HepG2 (cell line): Measurements from ENCODE around the gene POLH. TPM values are rescaled to one million over a fixed set of nuclear protein-coding genes. Genes with fewer than 3 reads are reported as not detected.

Experiments
- ATRX ChIP-seq: sonication (generic); formaldehyde crosslinking; IDR thresholded peaks from 2 replicates; pipeline ENCODE4 v1.4.0; 2020; ENCODE audit warnings: missing genetic modification reagents, borderline replicate concordance
- PHF21A ChIP-seq: sonication (generic); formaldehyde crosslinking; IDR thresholded peaks from 2 replicates; pipeline ENCODE4 v1.5.0; 2020; ENCODE audit warnings: mild to moderate bottlenecking, missing genetic modification reagents
- SKIL ChIP-seq: sonication (generic); formaldehyde crosslinking; IDR thresholded peaks from 2 replicates; pipeline ENCODE4 v1.8.0; 2022; ENCODE audit warnings: missing genetic modification reagents, mild to moderate bottlenecking, moderate library complexity, borderline replicate concordance
- SMC3 ChIP-seq: IDR thresholded peaks from 2 replicates; pipeline ENCODE4 v1.6.1; 2011; ENCODE audit warnings: low read length, improper control_type of control experiment
- SNAPC2 ChIP-seq: sonication (generic); formaldehyde crosslinking; IDR thresholded peaks from 2 replicates; pipeline ENCODE4 v1.8.1; 2022; ENCODE audit warnings: mild to moderate bottlenecking, missing genetic modification reagents
- TCF7L2 ChIP-seq: IDR thresholded peaks from 2 replicates; pipeline ENCODE4 v1.6.1; 2011; ENCODE audit warnings: mild to moderate bottlenecking, low read depth, low read length, moderate library complexity
- TOPORS ChIP-seq: sonication (generic); formaldehyde crosslinking; IDR thresholded peaks from 2 replicates; pipeline ENCODE4 v1.8.0; 2023; ENCODE audit warnings: mild to moderate bottlenecking, missing genetic modification reagents
- ZBTB25 ChIP-seq: IDR thresholded peaks from 2 replicates; pipeline ENCODE4 v1.6.1; 2018; ENCODE audit warnings: missing genetic modification reagents
- ZBTB7B ChIP-seq: sonication (generic); formaldehyde crosslinking; IDR thresholded peaks from 2 replicates; pipeline ENCODE4 v1.4.0; 2020; ENCODE audit warnings: missing genetic modification reagents
- ZNF251 ChIP-seq: sonication (generic); formaldehyde crosslinking; IDR thresholded peaks from 2 replicates; pipeline ENCODE4 v1.9.0; 2021; ENCODE audit warnings: mild to moderate bottlenecking, missing genetic modification reagents
- ZNF713 ChIP-seq: sonication (generic); formaldehyde crosslinking; IDR thresholded peaks from 2 replicates; pipeline ENCODE4 v1.4.0; 2020; ENCODE audit warnings: mild to moderate bottlenecking, missing genetic modification reagents
- polyA plus RNA-seq, 8 experiments: library from polyadenylated mRNA; depleted of rRNA in 3 of 8; stranded (reverse) in 7 of 8; unstranded in 1 of 8; fragments of >200 nt; fragmentation: Illumina TruSeq in 4 of 8; extraction: Trizol in 4 of 8; gene quantifications; 2 replicates each; pipeline versions ENCODE4 v1.2.1 to v1.2.3, GENCODE V29; 2011 to 2016; ENCODE audit warnings: low read depth in 4 of 8, missing spikeins in 1 of 8, mixed read lengths in 1 of 8; ENCODE audit not compliant: insufficient read depth in 1 of 8
- total RNA-seq, 5 experiments: library from RNA; depleted of rRNA; stranded (reverse); fragments of >200 nt; fragmentation: Illumina TruSeq; extraction: Trizol; gene quantifications; 2 replicates each; pipeline ENCODE4 v1.2.3, GENCODE V29; 2016; ENCODE audit warnings: low read depth in 1 of 5

Gene POLH
- total and polyA plus RNA-seq, 2 of the 13 experiments (the other 11 are each of a cell fraction or from before 2014, with no cell fraction given) = 11.6 to 25.0 TPM

DNA sequence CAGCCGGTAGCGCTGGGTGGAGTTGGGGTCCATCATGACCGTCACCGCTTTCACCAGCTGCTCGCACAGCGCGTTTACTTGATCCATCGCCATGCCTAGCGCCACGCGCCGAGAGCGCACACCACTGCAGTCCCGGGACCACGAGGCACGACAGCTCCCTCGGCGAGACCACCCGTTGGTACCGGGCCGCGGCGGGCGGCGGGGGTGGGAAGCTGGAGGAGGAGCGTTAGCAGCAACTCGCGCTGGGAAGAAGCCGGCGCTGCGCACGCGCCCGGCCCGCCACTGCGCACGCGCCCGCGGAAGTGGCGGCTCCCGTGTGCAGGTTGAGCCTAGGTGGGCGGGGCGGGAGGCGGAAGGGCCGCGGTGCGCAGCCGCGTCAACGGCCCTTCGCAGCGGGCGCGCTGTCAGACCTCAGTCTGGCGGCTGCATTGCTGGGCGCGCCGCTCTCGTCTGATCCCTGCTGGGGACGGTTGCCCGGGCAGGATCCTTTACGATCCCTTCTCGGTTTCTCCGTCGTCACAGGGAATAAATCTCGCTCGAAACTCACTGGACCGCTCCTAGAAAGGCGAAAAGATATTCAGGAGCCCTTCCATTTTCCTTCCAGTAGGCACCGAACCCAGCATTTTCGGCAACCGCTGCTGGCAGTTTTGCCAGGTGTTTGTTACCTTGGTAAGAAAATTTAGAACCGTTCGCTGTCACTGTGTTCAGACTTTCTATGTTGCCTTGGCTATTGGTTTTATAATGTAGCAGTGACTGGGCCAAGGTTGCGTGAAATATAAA is at the start of gene POLH, which contains the start of gene XPO5 (continued):
- TF ChIP-seq SKIL (CRISPR knock-in tag) = peak; percentile 55; the same call in 1 of the 2 replicates
- no peak for TF ChIP-seq SMC3
- TF ChIP-seq ZBTB25 (CRISPR knock-in tag) = peak; percentile 76
- 0 out of 2 replicates have a peak, but pooled peaks have one; percentile 30 for TF ChIP-seq PHF21A (CRISPR knock-in tag)
- TF ChIP-seq ATRX = no peak
- no peak for TF ChIP-seq ZNF251
- TF ChIP-seq ZBTB7B (CRISPR knock-in tag) = peak; percentile 80; the same call in 1 of the 2 replicates
- peak; percentile 87; the same call in 1 of the 2 replicates for TF ChIP-seq SNAPC2 (CRISPR knock-in tag)
- TF ChIP-seq ZNF713 (CRISPR knock-in tag) = peak; percentile 62; the same call in 1 of the 2 replicates
- peak; percentile 98 for TF ChIP-seq TOPORS (CRISPR knock-in tag)
- no peak for TF ChIP-seq TCF7L2
- TF ChIP-seq, all 625 proteins: peak for 398
